Astrocyte (in vitro differentiated cells and primary cell): ENCODE data around the gene KIF3B. TPM values are rescaled to one million over a fixed set of nuclear protein-coding genes. Genes with fewer than 3 reads are reported as not detected.

ENCODE experiments used
- DNase-seq: peaks from one replicate; pipeline ENCODE4 v3.0.0-alpha.2; 2010; ENCODE audit warnings: low read depth
- FAIRE-seq: peaks from 2 replicates; lab custom pipeline; 2011; peaks lifted over from hg19 to GRCh38; lab: Jason Lieb, UNC
- H2AFZ ChIP-seq: 2 replicates; pipeline ENCODE4 v1.6.0; 2012; ENCODE audit warnings: low read depth, low read length, inconsistent platforms
- H3K27ac ChIP-seq: 2 replicates; pipeline ENCODE4 v1.5.1; 2011; ENCODE audit warnings: low read depth, low read length, inconsistent platforms
- H3K27me3 ChIP-seq: 2 replicates; pipeline ENCODE4 v1.6.0; 2011; ENCODE audit warnings: low read length, inconsistent platforms; ENCODE audit not compliant: insufficient read depth
- H3K36me3 ChIP-seq: 2 replicates; pipeline ENCODE4 v1.5.1; 2011; ENCODE audit warnings: low read length, inconsistent platforms; ENCODE audit not compliant: insufficient read depth
- H3K4me1 ChIP-seq: 2 replicates; pipeline ENCODE4 v1.5.1; 2011; ENCODE audit warnings: low read length, inconsistent platforms; ENCODE audit not compliant: insufficient read depth
- H3K4me2 ChIP-seq: 2 replicates; pipeline ENCODE4 v1.6.0; 2012; ENCODE audit warnings: low read length, inconsistent platforms
- H3K4me3 ChIP-seq: 2 replicates; pipeline ENCODE4 v1.5.1; 2011; ENCODE audit warnings: low read depth, mild to moderate bottlenecking, low read length, inconsistent platforms; ENCODE audit not compliant: insufficient read depth
- H3K79me2 ChIP-seq: 2 replicates; pipeline ENCODE4 v1.6.0; 2012; ENCODE audit warnings: mild to moderate bottlenecking, low read length, inconsistent platforms; ENCODE audit not compliant: insufficient read depth
- H3K9ac ChIP-seq: 2 replicates; pipeline ENCODE4 v1.6.0; 2012; ENCODE audit warnings: mild to moderate bottlenecking, low read length, inconsistent platforms
- H3K9me3 ChIP-seq: 2 replicates; pipeline ENCODE4 v1.5.1; 2012; ENCODE audit warnings: low read depth, mild to moderate bottlenecking, low read length, inconsistent platforms; ENCODE audit not compliant: insufficient read depth
- H4K20me1 ChIP-seq: 2 replicates; pipeline ENCODE4 v1.6.0; 2012; ENCODE audit warnings: low read length, inconsistent platforms; ENCODE audit not compliant: insufficient read depth
- H3K27ac Mint-ChIP-seq: one replicate; pipeline ENCODE4 v1.8.0; 2021; ENCODE audit warnings: mild to moderate bottlenecking, mixed read lengths; ENCODE audit not compliant: unreplicated experiment
- H3K27me3 Mint-ChIP-seq: one replicate; pipeline ENCODE4 v1.8.0; 2021; ENCODE audit warnings: low read depth, mixed read lengths; ENCODE audit not compliant: unreplicated experiment
- H3K36me3 Mint-ChIP-seq: one replicate; pipeline ENCODE4 v1.8.0; 2021; ENCODE audit warnings: low read depth, mixed read lengths; ENCODE audit not compliant: unreplicated experiment
- H3K4me1 Mint-ChIP-seq: one replicate; pipeline ENCODE4 v1.8.0; 2021; ENCODE audit warnings: low read depth, mixed read lengths; ENCODE audit not compliant: unreplicated experiment
- H3K4me3 Mint-ChIP-seq: one replicate; pipeline ENCODE4 v1.8.0; 2021; ENCODE audit warnings: mild to moderate bottlenecking, moderate library complexity, mixed read lengths; ENCODE audit not compliant: unreplicated experiment
- H3K9me3 Mint-ChIP-seq: one replicate; pipeline ENCODE4 v1.8.0; 2021; ENCODE audit warnings: mild to moderate bottlenecking, mixed read lengths; ENCODE audit not compliant: unreplicated experiment
- CTCF ChIP-seq: IDR thresholded peaks from 2 replicates; pipeline ENCODE4 v1.5.1; 2011; ENCODE audit warnings: low read depth, mild to moderate bottlenecking, inconsistent platforms, low read length, moderate library complexity; ENCODE audit not compliant: insufficient read depth
- EZH2 ChIP-seq: IDR thresholded peaks from 2 replicates; pipeline ENCODE4 v1.6.1; 2012; ENCODE audit warnings: mild to moderate bottlenecking, low read length, inconsistent platforms; ENCODE audit not compliant: insufficient read depth
- total RNA-seq: library from RNA; stranded (reverse); gene quantifications from 2 replicates; pipeline ENCODE4 v1.2.1, GENCODE V29; 2021

The KIF3B gene
- total RNA-seq, 1 donor from 2014 or later = 28.5 TPM

DNA sequence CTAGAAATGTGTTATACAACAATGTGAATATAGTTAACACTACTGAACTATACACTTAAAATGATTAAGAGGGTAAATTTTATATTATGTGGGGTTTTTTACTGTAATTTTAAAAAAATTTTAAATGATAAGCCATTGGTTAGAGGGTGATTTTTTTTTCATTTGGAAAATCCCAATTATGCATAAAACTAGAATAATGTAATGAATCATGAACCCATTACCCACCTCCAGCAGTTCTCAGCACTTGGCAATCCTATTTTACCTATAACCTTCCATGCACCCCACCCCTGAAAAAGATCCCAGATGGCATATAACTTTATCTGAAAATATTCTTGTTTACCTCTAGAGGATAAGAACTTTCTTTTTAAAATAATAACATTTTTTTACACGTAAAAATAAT lies 13.7 kb downstream of the KIF3B start:
- peaks cover 1% of the 10 kb centered on the region for H3K9me3 Mint-ChIP-seq
- no peaks in the 10 kb centered on the region for H3K9me3 ChIP-seq
- TF ChIP-seq CTCF (no peak), EZH2 (no peak)
- no peaks in the 10 kb centered on the region for H3K4me1 Mint-ChIP-seq
- H3K4me2 ChIP-seq = no peak overlapping the region
- no peaks in the 10 kb centered on the region for H3K27me3 Mint-ChIP-seq
- no peaks in the 10 kb centered on the region for H3K4me1 ChIP-seq
- H3K36me3 ChIP-seq = peaks cover 6% of the 10 kb centered on the region
- no peak overlapping the region for H3K9ac ChIP-seq
- no peak overlapping the region for H2AFZ ChIP-seq
- H3K27ac ChIP-seq = no peak overlapping the region
- no peak overlapping the region for H3K4me3 Mint-ChIP-seq
- H3K27me3 ChIP-seq = no peaks in the 10 kb centered on the region
- H3K4me3 ChIP-seq = no peak overlapping the region
- FAIRE-seq (no peak), DNase-seq (no peak)
- peaks cover 41% of the 10 kb centered on the region for H4K20me1 ChIP-seq
- no peak overlapping the region for H3K27ac Mint-ChIP-seq
- H3K79me2 ChIP-seq = peaks cover 34% of the 10 kb centered on the region
- peaks cover 2% of the 10 kb centered on the region for H3K36me3 Mint-ChIP-seq

- peaks cover 50% of the 10 kb centered on the region for H4K20me1 ChIP-seq
- peaks cover 36% of the 10 kb centered on the region for H3K79me2 ChIP-seq
These were observed 15.1 kb downstream of the KIF3B start for GRCh38 chr20:32292548-32292947.

More at GRCh38 chr20:32292548-32292947, 15.1 kb downstream of the KIF3B start:
- H3K4me1 Mint-ChIP-seq = peaks cover 3% of the 10 kb centered on the region
- Histone ChIP-seq H3K4me1 (no peaks in the 10 kb centered on the region), H3K27me3 (no peaks in the 10 kb centered on the region), H3K9me3 (no peaks in the 10 kb centered on the region), H3K27ac (no peak overlapping the region), H3K4me3 (no peak overlapping the region), H3K36me3 (peaks cover 6% of the 10 kb centered on the region), H3K4me2 (no peak overlapping the region), H3K9ac (no peak overlapping the region), H2AFZ (no peak overlapping the region)
- peaks cover 2% of the 10 kb centered on the region for H3K36me3 Mint-ChIP-seq
- no peak for DNase-seq
- TF ChIP-seq EZH2 = no peak
- TF ChIP-seq CTCF = no peak
- FAIRE-seq = no peak
- no peaks in the 10 kb centered on the region for H3K27me3 Mint-ChIP-seq
- no peak overlapping the region for H3K27ac Mint-ChIP-seq
- peaks cover 1% of the 10 kb centered on the region for H3K9me3 Mint-ChIP-seq
- no peak overlapping the region for H3K4me3 Mint-ChIP-seq
